ENCODE results near the gene NIPBL. TPM values are rescaled to one million over a fixed set of nuclear protein-coding genes. Genes with fewer than 3 reads are reported as not detected.
"Not testable (repeated sequence)": the region's sequence is repeated elsewhere in the genome, so short reads cannot be mapped to it uniquely, and the experiment has no call there.

NIPBL gene
- total and polyA plus RNA-seq, 5 donors from 2014 or later = 12.5 to 132 (median 17.4) TPM

GRCh38 chr5:37086466-37087173 is 210.1 kb downstream of the NIPBL start:
- Mint-ChIP-seq H3K27me3 (no peaks in the 10 kb centered on the region), H3K4me1 (peaks cover 0 to 7% (median 0%) of the 10 kb centered on the region in 4 donors), H3K36me3 (peaks cover 5% of the 10 kb centered on the region), H3K27ac (no peak overlapping the region), H3K4me3 (no peak overlapping the region), H3K9me3 (peaks cover 0 to 2% (median 0%) of the 10 kb centered on the region in 7 donors)
- H3K36me3 ChIP-seq (ENCODE audit: control insufficient read depth, insufficient read depth, low read length) = no peaks in the 10 kb centered on the region
- no peaks in the 10 kb centered on the region for H3K27me3 ChIP-seq (ENCODE audit: control insufficient read depth, insufficient read depth, low read length)
- ATAC-seq (ENCODE audit: low read depth in 2 of 2) (no peak), DNase-seq (no peak)
- H3K4me1 ChIP-seq (ENCODE audit: control insufficient read depth, insufficient read depth, low read length, poor library complexity, severe bottlenecking) = no peaks in the 10 kb centered on the region
- H3K9me3 ChIP-seq (ENCODE audit: control insufficient read depth in 2 of 2, low read length in 2 of 2) = no peaks in the 10 kb centered on the region
- H3K27ac ChIP-seq (ENCODE audit: insufficient read depth, low read length, poor library complexity, severe bottlenecking) = no peak overlapping the region
- no peak overlapping the region for H3K4me3 ChIP-seq (ENCODE audit: low read depth, low read length)

GRCh38 chr5:37088009-37088408 is 211.4 kb downstream of the NIPBL start:
- peaks cover 5% of the 10 kb centered on the region for H3K36me3 Mint-ChIP-seq
- H3K4me1 ChIP-seq (ENCODE audit: control insufficient read depth, insufficient read depth, low read length, poor library complexity, severe bottlenecking) = no peaks in the 10 kb centered on the region
- no peak overlapping the region for H3K4me3 Mint-ChIP-seq

GRCh38 chr5:37090123-37090726 is 213.7 kb downstream of the NIPBL start:
- Mint-ChIP-seq H3K4me1 (no peaks in the 10 kb centered on the region), H3K36me3 (peaks cover 10% of the 10 kb centered on the region), H3K27ac (no peak overlapping the region), H3K9me3 (peaks cover 0 to 2% (median 0%) of the 10 kb centered on the region in 7 donors), H3K4me3 (no peak overlapping the region), H3K27me3 (no peaks in the 10 kb centered on the region)
- Histone ChIP-seq H3K27ac (ENCODE audit: insufficient read depth, low read length, poor library complexity, severe bottlenecking) (no peak overlapping the region), H3K4me1 (ENCODE audit: control insufficient read depth, insufficient read depth, low read length, poor library complexity, severe bottlenecking) (no peaks in the 10 kb centered on the region), H3K36me3 (ENCODE audit: control insufficient read depth, insufficient read depth, low read length) (no peaks in the 10 kb centered on the region), H3K27me3 (ENCODE audit: control insufficient read depth, insufficient read depth, low read length) (no peaks in the 10 kb centered on the region), H3K9me3 (ENCODE audit: control insufficient read depth in 2 of 2, low read length in 2 of 2) (no peaks in the 10 kb centered on the region), H3K4me3 (ENCODE audit: low read depth, low read length) (no peak overlapping the region)
- no peak for ATAC-seq (ENCODE audit: low read depth in 2 of 2)
- no peak for DNase-seq

More at GRCh38 chr5:37088009-37088408, 211.4 kb downstream of the NIPBL start:
- Mint-ChIP-seq H3K27ac (no peak overlapping the region), H3K27me3 (no peaks in the 10 kb centered on the region), H3K9me3 (peaks cover 0 to 2% (median 0%) of the 10 kb centered on the region in 7 donors), H3K4me1 (no peaks in the 10 kb centered on the region)
- Histone ChIP-seq H3K27ac (ENCODE audit: insufficient read depth, low read length, poor library complexity, severe bottlenecking) (no peak overlapping the region), H3K4me3 (ENCODE audit: low read depth, low read length) (no peak overlapping the region), H3K9me3 (ENCODE audit: control insufficient read depth in 2 of 2, low read length in 2 of 2) (no peaks in the 10 kb centered on the region), H3K36me3 (ENCODE audit: control insufficient read depth, insufficient read depth, low read length) (no peaks in the 10 kb centered on the region), H3K27me3 (ENCODE audit: control insufficient read depth, insufficient read depth, low read length) (no peaks in the 10 kb centered on the region)
- ATAC-seq (ENCODE audit: low read depth in 2 of 2) (no peak), DNase-seq (no peak)

GRCh38 chr5:37090781-37091180 is 214.2 kb downstream of the NIPBL start:
- no peak overlapping the region for H3K27ac ChIP-seq (ENCODE audit: insufficient read depth, low read length, poor library complexity, severe bottlenecking)
- Mint-ChIP-seq H3K27me3 (no peaks in the 10 kb centered on the region), H3K4me1 (no peaks in the 10 kb centered on the region), H3K4me3 (no peak overlapping the region), H3K27ac (no peak overlapping the region), H3K36me3 (peaks cover 10% of the 10 kb centered on the region), H3K9me3 (peaks cover 0 to 2% (median 0%) of the 10 kb centered on the region in 7 donors)
- no peaks in the 10 kb centered on the region for H3K36me3 ChIP-seq (ENCODE audit: control insufficient read depth, insufficient read depth, low read length)
- DNase-seq (no peak), ATAC-seq (ENCODE audit: low read depth in 2 of 2) (no peak)
- H3K4me3 ChIP-seq (ENCODE audit: low read depth, low read length) = no peak overlapping the region
- no peaks in the 10 kb centered on the region for H3K4me1 ChIP-seq (ENCODE audit: control insufficient read depth, insufficient read depth, low read length, poor library complexity, severe bottlenecking)
- no peaks in the 10 kb centered on the region for H3K27me3 ChIP-seq (ENCODE audit: control insufficient read depth, insufficient read depth, low read length)
- H3K9me3 ChIP-seq (ENCODE audit: control insufficient read depth in 2 of 2, low read length in 2 of 2) = no peaks in the 10 kb centered on the region

- not testable (repeated sequence) for DNase-seq; H3K27me3 ChIP-seq (ENCODE audit: control insufficient read depth, insufficient read depth, low read length); ATAC-seq (ENCODE audit: low read depth in 2 of 2); H3K27ac Mint-ChIP-seq; H3K4me1 Mint-ChIP-seq; H3K27me3 Mint-ChIP-seq; H3K9me3 ChIP-seq (ENCODE audit: control insufficient read depth in 2 of 2, low read length in 2 of 2); H3K36me3 ChIP-seq (ENCODE audit: control insufficient read depth, insufficient read depth, low read length); H3K4me3 Mint-ChIP-seq; H3K4me3 ChIP-seq (ENCODE audit: low read depth, low read length); H3K4me1 ChIP-seq (ENCODE audit: control insufficient read depth, insufficient read depth, low read length, poor library complexity, severe bottlenecking); H3K27ac ChIP-seq (ENCODE audit: insufficient read depth, low read length, poor library complexity, severe bottlenecking)
- Mint-ChIP-seq H3K9me3 (peaks cover 3 to 14% (median 8%) of the 10 kb centered on the region in 7 donors), H3K36me3 (peaks cover 19% of the 10 kb centered on the region)
Observed at GRCh38 chr5:37093795-37094194, 217.2 kb downstream of the NIPBL start.

- ATAC-seq (ENCODE audit: low read depth in 2 of 2); H3K36me3 ChIP-seq (ENCODE audit: control insufficient read depth, insufficient read depth, low read length); H3K27me3 ChIP-seq (ENCODE audit: control insufficient read depth, insufficient read depth, low read length); H3K4me3 ChIP-seq (ENCODE audit: low read depth, low read length); H3K4me1 ChIP-seq (ENCODE audit: control insufficient read depth, insufficient read depth, low read length, poor library complexity, severe bottlenecking); H3K4me1 Mint-ChIP-seq; DNase-seq; H3K4me3 Mint-ChIP-seq; H3K27ac Mint-ChIP-seq; H3K27me3 Mint-ChIP-seq; H3K9me3 ChIP-seq (ENCODE audit: control insufficient read depth in 2 of 2, low read length in 2 of 2); H3K27ac ChIP-seq (ENCODE audit: insufficient read depth, low read length, poor library complexity, severe bottlenecking): not testable (repeated sequence)
- H3K9me3 Mint-ChIP-seq = peaks cover 6 to 40% (median 18%) of the 10 kb centered on the region in 7 donors
- H3K36me3 Mint-ChIP-seq = peaks cover 25% of the 10 kb centered on the region
Observed at GRCh38 chr5:37099267-37099666, 222.7 kb downstream of the NIPBL start.

GRCh38 chr5:37103302-37103701 is 226.7 kb downstream of the NIPBL start:
- no peaks in the 10 kb centered on the region for H3K36me3 ChIP-seq (ENCODE audit: control insufficient read depth, insufficient read depth, low read length)
- H3K9me3 Mint-ChIP-seq = peaks cover 0 to 28% (median 10%) of the 10 kb centered on the region in 7 donors
- no peaks in the 10 kb centered on the region for H3K9me3 ChIP-seq (ENCODE audit: control insufficient read depth in 2 of 2, low read length in 2 of 2)
- H3K27me3 Mint-ChIP-seq = peaks cover 4% of the 10 kb centered on the region
- no peaks in the 10 kb centered on the region for H3K27me3 ChIP-seq (ENCODE audit: control insufficient read depth, insufficient read depth, low read length)
- DNase-seq (no peak), ATAC-seq (ENCODE audit: low read depth in 2 of 2) (no peak)
- H3K36me3 Mint-ChIP-seq = peaks cover 17% of the 10 kb centered on the region
- H3K4me3 ChIP-seq (ENCODE audit: low read depth, low read length) = no peak overlapping the region
- H3K4me1 ChIP-seq (ENCODE audit: control insufficient read depth, insufficient read depth, low read length, poor library complexity, severe bottlenecking) = no peaks in the 10 kb centered on the region
- no peak overlapping the region for H3K27ac ChIP-seq (ENCODE audit: insufficient read depth, low read length, poor library complexity, severe bottlenecking)
- H3K4me3 Mint-ChIP-seq = no peak overlapping the region
- no peaks in the 10 kb centered on the region for H3K4me1 Mint-ChIP-seq
- no peak overlapping the region for H3K27ac Mint-ChIP-seq

GRCh38 chr5:37109338-37109737 is 232.8 kb downstream of the NIPBL start:
- DNase-seq = no peak
- H3K27me3 ChIP-seq (ENCODE audit: control insufficient read depth, insufficient read depth, low read length) = no peaks in the 10 kb centered on the region
- H3K36me3 ChIP-seq (ENCODE audit: control insufficient read depth, insufficient read depth, low read length) = no peaks in the 10 kb centered on the region
- H3K4me1 ChIP-seq (ENCODE audit: control insufficient read depth, insufficient read depth, low read length, poor library complexity, severe bottlenecking) = peaks cover 16% of the 10 kb centered on the region
- Mint-ChIP-seq H3K4me3 (no peak overlapping the region), H3K4me1 (peaks cover 24 to 36% (median 30%) of the 10 kb centered on the region in 4 donors), H3K27ac (no peak overlapping the region), H3K27me3 (no peaks in the 10 kb centered on the region), H3K36me3 (peaks cover 15% of the 10 kb centered on the region), H3K9me3 (peaks cover 0 to 4% (median 1%) of the 10 kb centered on the region in 7 donors)
- no peak for ATAC-seq (ENCODE audit: low read depth in 2 of 2)
- H3K4me3 ChIP-seq (ENCODE audit: low read depth, low read length) = no peak overlapping the region
- no peak overlapping the region for H3K27ac ChIP-seq (ENCODE audit: insufficient read depth, low read length, poor library complexity, severe bottlenecking)
- H3K9me3 ChIP-seq (ENCODE audit: control insufficient read depth in 2 of 2, low read length in 2 of 2) = no peaks in the 10 kb centered on the region
